Transverse colon (tissue), 4 donors: ENCODE data around the gene KLHL29. TPM values are rescaled to one million over a fixed set of nuclear protein-coding genes. Genes with fewer than 3 reads are reported as not detected.

Source experiments
- DNase-seq: peaks from one replicate; pipeline ENCODE4 v3.0.0-alpha.2; 2019
- H3K27ac ChIP-seq, 4 donors: fragments of 200-600 bp; sonication (generic); 2 replicates each; pipeline ENCODE4 v1.5.1; 2016 to 2018; ENCODE audit warnings: inconsistent platforms in 4 of 4
- H3K27me3 ChIP-seq: fragments of 200-600 bp; sonication (generic); 2 replicates; pipeline ENCODE4 v1.5.1; 2017; ENCODE audit warnings: inconsistent platforms
- H3K36me3 ChIP-seq, 4 donors: fragments of 200-600 bp; sonication (generic); 2 replicates each; pipeline ENCODE4 v1.5.1; 2017 to 2019; ENCODE audit warnings: inconsistent platforms in 4 of 4
- H3K4me1 ChIP-seq, 4 donors: fragments of 200-600 bp; sonication (generic); 2 replicates each; pipeline ENCODE4 v1.5.1; 2017 to 2020; ENCODE audit warnings: inconsistent platforms in 4 of 4
- H3K4me3 ChIP-seq, 4 donors: fragments of 200-600 bp; sonication (generic); 1 replicate in 1 of 4; 2 replicates in 3 of 4; pipeline versions ENCODE4 v1.5.1 to v1.6.1; 2017 to 2019; ENCODE audit warnings: inconsistent platforms in 4 of 4
- H3K9me3 ChIP-seq, 2 donors: fragments of 200-600 bp; sonication (generic); 2 replicates each; pipeline ENCODE4 v1.5.1; 2017 to 2019; ENCODE audit warnings: inconsistent platforms in 2 of 2
- EP300 ChIP-seq: sonication (generic); formaldehyde crosslinking; IDR thresholded peaks from one replicate; pipeline ENCODE4 v1.6.1; 2017; ENCODE audit warnings: antibody characterized with exemption, low read depth
- POLR2A ChIP-seq: fragments of 450-650 bp; IDR thresholded peaks from one replicate; pipeline ENCODE4 v1.6.1; 2016; ENCODE audit warnings: antibody characterized with exemption, mild to moderate bottlenecking, moderate library complexity
- POLR2AphosphoS5 ChIP-seq, 3 donors: sonication (generic); formaldehyde crosslinking; IDR thresholded peaks; one replicate each; pipeline ENCODE4 v1.6.1; 2016; ENCODE audit warnings: antibody characterized with exemption in 3 of 3
- WGBS, 2 donors: methylation state at CpG; one replicate each; pipeline ENCODE4 v1.1.5; 2018; ENCODE audit warnings: low coverage in 1 of 2; 5-methylcytosine and 5-hydroxymethylcytosine counted together
- in situ Hi-C, 4 donors: fragments of 200-750 bp; cut with MboI; loops; one replicate each; pipeline versions ENCODE4 v1.15.0 to v1.15.1; 2017; ENCODE audit warnings: low sequenced_read_pairs in 3 of 4, low pct_ligation_motif_present in 1 of 4, low pct_unique_long_range_greater_than_20kb in 1 of 4
- intact Hi-C: fragments of 100-400 bp; cut with DNase I; formaldehyde crosslinking; loops from one replicate; pipeline ENCODE4 v1.15.1; 2023; ENCODE audit warnings: low total_unique reads
- total RNA-seq, 4 donors: library from RNA; depleted of rRNA; stranded (reverse); fragments of >200 nt; gene quantifications; one replicate each; pipeline ENCODE4 v1.1.0, GENCODE V29; 2016
- TF ChIP-seq, protein P1 (sequence below), 5 experiments: fragments of 200-600 bp in 3 of 5; fragments of 450-650 bp in 2 of 5; sonication (generic) in 3 of 5; IDR thresholded peaks; 1 replicate in 2 of 5; 2 replicates in 3 of 5; pipeline ENCODE4 v1.5.1; 2016 to 2017; ENCODE audit warnings: antibody characterized with exemption in 5 of 5, inconsistent platforms in 3 of 5, mild to moderate bottlenecking in 2 of 5, moderate library complexity in 1 of 5

KLHL29 gene
- total RNA-seq, 4 donors from 2014 or later: 3.3 to 16.5 (median 5.8) TPM

GRCh38 chr2:23409248-23409647 is 24.3 kb downstream of the KLHL29 start:
- no peak for DNase-seq
- peaks cover 0 to 14% (median 6%) of the 10 kb centered on the region in 4 donors for H3K4me1 ChIP-seq

GRCh38 chr2:23410596-23410995 is 25.6 kb downstream of the KLHL29 start:
- no peak overlapping the region for H3K27ac ChIP-seq
- no peaks in the 10 kb centered on the region for H3K27me3 ChIP-seq
- no peak overlapping the region for H3K4me3 ChIP-seq
- in situ Hi-C loops (no loop called here), intact Hi-C loops (no loop called here)
- H3K9me3 ChIP-seq: no peaks in the 10 kb centered on the region
- H3K36me3 ChIP-seq: no peaks in the 10 kb centered on the region
- DNase-seq: peak; percentile 5
- 72 to 80% methylated on average over 1 to 6 of the region's 6 CpGs for WGBS, 2 donors
- no peak for TF ChIP-seq POLR2A
- TF ChIP-seq POLR2AphosphoS5 (IDR thresholded peaks at IDR 0.05): peak in 1 of 3 donors; percentile 12
- H3K4me1 ChIP-seq: peaks cover 0 to 7% (median 0%) of the 10 kb centered on the region in 4 donors

More at GRCh38 chr2:23409248-23409647, 24.3 kb downstream of the KLHL29 start:
- Histone ChIP-seq H3K27me3 (no peaks in the 10 kb centered on the region), H3K4me3 (no peak overlapping the region), H3K27ac (no peak overlapping the region), H3K9me3 (no peaks in the 10 kb centered on the region), H3K36me3 (no peaks in the 10 kb centered on the region)
- TF ChIP-seq POLR2A: no peak
- TF ChIP-seq, protein P1, sequence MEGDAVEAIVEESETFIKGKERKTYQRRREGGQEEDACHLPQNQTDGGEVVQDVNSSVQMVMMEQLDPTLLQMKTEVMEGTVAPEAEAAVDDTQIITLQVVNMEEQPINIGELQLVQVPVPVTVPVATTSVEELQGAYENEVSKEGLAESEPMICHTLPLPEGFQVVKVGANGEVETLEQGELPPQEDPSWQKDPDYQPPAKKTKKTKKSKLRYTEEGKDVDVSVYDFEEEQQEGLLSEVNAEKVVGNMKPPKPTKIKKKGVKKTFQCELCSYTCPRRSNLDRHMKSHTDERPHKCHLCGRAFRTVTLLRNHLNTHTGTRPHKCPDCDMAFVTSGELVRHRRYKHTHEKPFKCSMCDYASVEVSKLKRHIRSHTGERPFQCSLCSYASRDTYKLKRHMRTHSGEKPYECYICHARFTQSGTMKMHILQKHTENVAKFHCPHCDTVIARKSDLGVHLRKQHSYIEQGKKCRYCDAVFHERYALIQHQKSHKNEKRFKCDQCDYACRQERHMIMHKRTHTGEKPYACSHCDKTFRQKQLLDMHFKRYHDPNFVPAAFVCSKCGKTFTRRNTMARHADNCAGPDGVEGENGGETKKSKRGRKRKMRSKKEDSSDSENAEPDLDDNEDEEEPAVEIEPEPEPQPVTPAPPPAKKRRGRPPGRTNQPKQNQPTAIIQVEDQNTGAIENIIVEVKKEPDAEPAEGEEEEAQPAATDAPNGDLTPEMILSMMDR (IDR thresholded peaks at IDR 0.05): no peak
- 96% methylated on average over 5 to 8 of the region's 8 CpGs for WGBS, 2 donors
- in situ Hi-C loops (no loop called here), intact Hi-C loops (no loop called here)

DNA sequence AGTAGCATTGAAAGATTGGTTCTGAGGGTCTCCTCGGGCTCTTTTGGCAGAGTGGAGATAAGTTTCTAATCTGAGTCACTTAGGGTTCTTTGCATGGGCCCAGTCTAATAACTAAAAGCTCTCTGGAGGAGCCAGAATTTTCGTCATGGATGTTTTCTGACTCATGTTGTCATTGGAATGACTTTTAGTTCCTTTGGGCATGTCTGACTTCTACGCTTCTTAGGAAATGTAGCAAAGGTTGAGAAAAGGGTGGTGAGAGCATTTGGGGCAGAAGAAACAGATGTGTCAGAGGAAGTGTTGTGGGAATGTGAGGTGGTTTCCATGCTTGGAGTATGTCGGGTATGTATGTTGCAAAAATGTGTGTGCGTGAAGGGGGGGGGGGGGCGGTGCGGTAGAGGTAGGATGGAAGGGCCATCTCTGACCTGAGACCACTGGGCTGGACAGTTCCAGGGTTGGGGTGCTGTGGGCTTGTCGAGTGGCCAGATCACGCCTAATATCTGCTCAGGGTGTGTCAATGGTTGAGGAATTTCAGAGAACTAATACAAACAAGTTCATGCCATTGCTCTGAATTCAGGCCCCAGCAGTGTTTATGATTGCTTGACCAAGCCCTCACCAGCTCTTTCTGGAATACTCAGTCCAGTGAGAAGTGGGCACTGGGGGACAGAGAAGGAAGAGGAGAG is 26.9 kb downstream of the KLHL29 start:
- TF ChIP-seq, protein P1 (IDR thresholded peaks at IDR 0.05): no peak
- TF ChIP-seq POLR2A (no peak), EP300 (no peak), POLR2AphosphoS5 (IDR thresholded peaks at IDR 0.05) (no peak)
- H3K36me3 ChIP-seq: no peaks in the 10 kb centered on the region
- H3K9me3 ChIP-seq: no peaks in the 10 kb centered on the region
- no peak for DNase-seq
- H3K27ac ChIP-seq: no peak overlapping the region
- H3K4me1 ChIP-seq: peaks cover 0 to 7% (median 0%) of the 10 kb centered on the region in 4 donors
- H3K27me3 ChIP-seq: no peaks in the 10 kb centered on the region
- WGBS, 2 donors: 71 to 74% methylated on average over 4 to 9 of the region's 9 CpGs
- in situ Hi-C loops (no loop called here), intact Hi-C loops (no loop called here)
- no peak overlapping the region for H3K4me3 ChIP-seq

GRCh38 chr2:23412556-23413155 is 27.7 kb downstream of the KLHL29 start:
- peaks cover 0 to 7% (median under 1%) of the 10 kb centered on the region in 4 donors for H3K4me1 ChIP-seq
- no peaks in the 10 kb centered on the region for H3K9me3 ChIP-seq
- no peak overlapping the region for H3K4me3 ChIP-seq
- in situ Hi-C loops (no loop called here), intact Hi-C loops (no loop called here)
- H3K27ac ChIP-seq: no peak overlapping the region
- DNase-seq: no peak
- no peaks in the 10 kb centered on the region for H3K27me3 ChIP-seq
- TF ChIP-seq POLR2AphosphoS5 (IDR thresholded peaks at IDR 0.05) (no peak), EP300 (no peak), POLR2A (no peak)
- TF ChIP-seq, protein P1 (IDR thresholded peaks at IDR 0.05): no peak
- WGBS, 2 donors: 79 to 81% methylated on average over 6 to 11 of the region's 11 CpGs
- H3K36me3 ChIP-seq: no peaks in the 10 kb centered on the region
